ENCODE results near the gene PADI2. TPM values are rescaled to one million over a fixed set of nuclear protein-coding genes. Genes with fewer than 3 reads are reported as not detected.
A peak's percentile ranks its signal among the peaks of the same experiment; 100 is the strongest.

PADI2 gene
- 0.65 TPM for polyA plus RNA-seq (2013, experiment 1 of 2)
- 0.56 TPM for polyA plus RNA-seq (2013, experiment 2 of 2)

DNA sequence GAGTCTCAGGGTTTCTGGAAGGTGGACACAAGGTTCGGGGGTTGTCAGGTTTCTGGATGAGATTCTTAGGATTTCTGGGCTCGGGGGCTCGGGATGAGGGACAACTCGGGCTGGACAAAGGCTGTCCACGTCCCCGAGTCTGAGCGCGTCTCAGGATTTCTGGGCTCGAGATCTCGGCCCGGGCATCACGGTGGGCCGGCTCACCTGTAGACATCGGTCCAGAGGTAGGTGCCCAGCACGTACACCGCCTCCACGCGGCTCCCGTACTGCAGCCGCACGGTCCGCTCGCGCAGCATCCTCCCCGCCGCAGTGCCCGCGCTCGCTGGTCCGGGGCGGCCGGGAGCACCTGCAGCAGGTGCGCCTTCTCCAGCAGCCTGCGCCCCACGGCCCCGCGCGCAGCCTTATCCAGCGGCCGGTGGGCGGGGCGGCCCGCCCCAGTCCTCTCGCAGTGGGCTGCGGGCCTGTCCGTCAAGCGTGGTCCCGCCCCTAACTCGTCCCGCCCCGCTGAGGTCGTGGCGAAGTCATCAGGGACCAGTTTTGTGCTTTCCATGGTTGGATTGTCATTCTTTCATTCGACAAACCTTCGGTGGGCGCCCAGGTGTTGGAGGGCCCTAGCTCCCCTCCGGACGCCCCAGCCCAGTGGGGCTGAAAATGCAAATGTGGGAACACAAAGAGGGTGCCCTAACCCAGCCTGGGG, at the start of gene PADI2:
Gene PADI2 (minus strand): TSS at position 376 of the 697 bp plus-strand sequence. CDS start 80 bp downstream, at position 296.
- DNase-seq = peak; percentile 66
- H2BK120ac ChIP-seq (ENCODE audit: low read depth, low read length) = no peak within 1 kb of the TSS
- H3K4me2 ChIP-seq (ENCODE audit: low read length) = peak within 1 kb of the TSS; percentile 95
- no peak within 1 kb of the TSS for H2BK15ac ChIP-seq (replicated peaks; ENCODE audit: low read depth)
- no peak within 1 kb of the TSS for H4K5ac ChIP-seq (ENCODE audit: low read length)
- H2AK5ac ChIP-seq (ENCODE audit: low read length) = no peak within 1 kb of the TSS
- H3K4ac ChIP-seq (ENCODE audit: low read depth, low read length) = no peak within 1 kb of the TSS
- H3K9ac ChIP-seq (ENCODE audit: low read length) = peak within 1 kb of the TSS; percentile 60
- no peak within 1 kb of the TSS for H4K8ac ChIP-seq (ENCODE audit: low read depth, low read length)
- peak within 1 kb of the TSS; percentile 29 for H3K4me3 ChIP-seq (ENCODE audit: low read length)
- peaks cover 3% of the 10 kb centered on the region for H3K4me1 ChIP-seq (ENCODE audit: control insufficient read depth, low read depth, low read length)
- no peaks in the 10 kb centered on the region for H3K36me3 ChIP-seq (ENCODE audit: control insufficient read depth, insufficient read depth, low read length)
- H3K79me1 ChIP-seq (ENCODE audit: low read length) = no peaks in the 10 kb centered on the region
- H3K27me3 ChIP-seq (ENCODE audit: insufficient read depth, low read length, poor library complexity) = peaks cover 2% of the 10 kb centered on the region
- no peak within 1 kb of the TSS for H3K27ac ChIP-seq (ENCODE audit: low read depth, low read length)
- WGBS (ENCODE audit: extremely low coverage, insufficient coverage, low lambda C conversion rate) = no CpG with 5 or more reads among the region's 58 CpGs
- H2BK5ac ChIP-seq (ENCODE audit: low read length) = no peak within 1 kb of the TSS
- peak within 1 kb of the TSS; percentile 74 for H3K23ac ChIP-seq (ENCODE audit: low read length)
- H3K79me2 ChIP-seq (ENCODE audit: control insufficient read depth, insufficient read depth, low read length) = no peaks in the 10 kb centered on the region
- H3K56ac ChIP-seq (ENCODE audit: low read length) = peak within 1 kb of the TSS; percentile 73
- no peak within 1 kb of the TSS for H3K18ac ChIP-seq (ENCODE audit: low read length)

DNA sequence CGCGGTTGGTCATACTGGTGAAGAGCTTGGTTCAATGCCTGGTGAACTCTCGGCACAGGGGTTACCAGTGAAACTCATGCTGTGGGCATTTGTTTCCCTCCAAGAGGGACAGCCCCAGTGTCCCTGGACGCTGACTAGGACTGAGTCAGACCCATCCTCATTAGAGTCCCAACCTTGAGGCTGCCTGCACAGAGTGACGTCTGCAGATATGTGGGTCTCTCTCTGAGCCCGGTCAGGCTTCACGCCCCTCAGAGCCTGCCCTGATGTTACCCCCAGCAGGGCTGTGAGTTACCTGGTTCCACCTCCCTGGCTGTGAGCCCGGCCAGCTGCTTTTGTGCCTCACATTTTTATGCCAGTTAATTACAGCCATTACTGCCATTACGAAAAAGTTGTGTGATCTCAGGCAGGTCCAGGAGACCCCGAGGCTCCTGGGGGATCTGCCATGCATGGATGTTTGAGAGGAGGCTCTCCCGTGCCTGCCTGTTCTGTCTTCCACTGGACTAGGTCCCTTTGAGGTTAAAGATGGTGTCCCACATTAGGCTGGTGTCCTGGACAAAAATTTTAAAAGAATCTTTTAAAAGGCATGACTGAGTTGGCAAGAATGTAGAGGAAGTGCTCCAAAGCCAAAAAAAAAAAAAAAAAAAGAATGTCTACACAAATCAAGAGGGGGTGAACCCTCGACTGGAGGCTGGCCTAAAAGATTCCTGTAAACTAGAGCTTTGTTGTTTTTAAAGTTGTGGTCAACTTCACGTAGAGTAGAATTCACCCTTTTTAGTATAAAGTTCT, 49.0 kb upstream of the PADI2 start:
- no CpG with 5 or more reads among the region's 13 CpGs for WGBS (ENCODE audit: extremely low coverage, insufficient coverage, low lambda C conversion rate)
- no peak overlapping the region for H2BK120ac ChIP-seq (ENCODE audit: low read depth, low read length)
- H3K4ac ChIP-seq (ENCODE audit: low read depth, low read length) = no peak overlapping the region
- H3K56ac ChIP-seq (ENCODE audit: low read length) = no peak overlapping the region
- no peak overlapping the region for H3K4me3 ChIP-seq (ENCODE audit: low read length)
- no peak overlapping the region for H3K9ac ChIP-seq (ENCODE audit: low read length)
- no peaks in the 10 kb centered on the region for H3K36me3 ChIP-seq (ENCODE audit: control insufficient read depth, insufficient read depth, low read length)
- H3K79me1 ChIP-seq (ENCODE audit: low read length) = no peaks in the 10 kb centered on the region
- no peak overlapping the region for H3K23ac ChIP-seq (ENCODE audit: low read length)
- H3K4me2 ChIP-seq (ENCODE audit: low read length) = no peak overlapping the region
- no peak for DNase-seq
- no peak overlapping the region for H4K8ac ChIP-seq (ENCODE audit: low read depth, low read length)
- H4K5ac ChIP-seq (ENCODE audit: low read length) = no peak overlapping the region
- no peak overlapping the region for H3K18ac ChIP-seq (ENCODE audit: low read length)
- H2AK5ac ChIP-seq (ENCODE audit: low read length) = no peak overlapping the region
- peaks cover 3% of the 10 kb centered on the region for H3K4me1 ChIP-seq (ENCODE audit: control insufficient read depth, low read depth, low read length)
- no peak overlapping the region for H3K27ac ChIP-seq (ENCODE audit: low read depth, low read length)
- H2BK15ac ChIP-seq (replicated peaks; ENCODE audit: low read depth) = no peak overlapping the region
- H2BK5ac ChIP-seq (ENCODE audit: low read length) = no peak overlapping the region
- no peaks in the 10 kb centered on the region for H3K27me3 ChIP-seq (ENCODE audit: insufficient read depth, low read length, poor library complexity)
- H3K79me2 ChIP-seq (ENCODE audit: control insufficient read depth, insufficient read depth, low read length) = no peaks in the 10 kb centered on the region

DNA sequence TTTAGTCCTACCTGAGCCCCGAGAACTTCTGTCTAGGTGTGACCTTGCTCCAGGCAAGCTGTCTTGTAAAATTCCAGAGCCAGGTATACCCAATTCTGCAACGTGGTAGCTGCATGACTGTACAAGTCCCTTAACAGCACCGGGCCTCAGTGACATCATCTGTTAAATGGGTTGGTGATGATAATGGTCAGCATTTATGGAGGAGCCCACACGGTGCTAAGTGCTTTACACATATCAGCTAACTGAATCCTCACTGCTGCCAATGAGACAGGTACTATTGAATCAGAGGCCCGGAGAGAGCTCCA, 48.5 kb upstream of the PADI2 start:
- H3K79me2 ChIP-seq (ENCODE audit: control insufficient read depth, insufficient read depth, low read length) = no peaks in the 10 kb centered on the region
- no peak overlapping the region for H3K56ac ChIP-seq (ENCODE audit: low read length)
- no peak overlapping the region for H3K18ac ChIP-seq (ENCODE audit: low read length)
- no peak overlapping the region for H4K8ac ChIP-seq (ENCODE audit: low read depth, low read length)
- DNase-seq = no peak
- no peaks in the 10 kb centered on the region for H3K27me3 ChIP-seq (ENCODE audit: insufficient read depth, low read length, poor library complexity)
- H3K9ac ChIP-seq (ENCODE audit: low read length) = no peak overlapping the region
- no peak overlapping the region for H2AK5ac ChIP-seq (ENCODE audit: low read length)
- no peak overlapping the region for H3K4me3 ChIP-seq (ENCODE audit: low read length)
- no peak overlapping the region for H3K23ac ChIP-seq (ENCODE audit: low read length)
- H3K4ac ChIP-seq (ENCODE audit: low read depth, low read length) = no peak overlapping the region
- no peaks in the 10 kb centered on the region for H3K36me3 ChIP-seq (ENCODE audit: control insufficient read depth, insufficient read depth, low read length)
- no CpG with 5 or more reads among the region's 5 CpGs for WGBS (ENCODE audit: extremely low coverage, insufficient coverage, low lambda C conversion rate)
- no peak overlapping the region for H3K4me2 ChIP-seq (ENCODE audit: low read length)
- no peak overlapping the region for H2BK120ac ChIP-seq (ENCODE audit: low read depth, low read length)
- no peak overlapping the region for H2BK5ac ChIP-seq (ENCODE audit: low read length)
- H2BK15ac ChIP-seq (replicated peaks; ENCODE audit: low read depth) = no peak overlapping the region
- H3K79me1 ChIP-seq (ENCODE audit: low read length) = no peaks in the 10 kb centered on the region
- no peak overlapping the region for H3K27ac ChIP-seq (ENCODE audit: low read depth, low read length)
- H4K5ac ChIP-seq (ENCODE audit: low read length) = no peak overlapping the region
- peaks cover 3% of the 10 kb centered on the region for H3K4me1 ChIP-seq (ENCODE audit: control insufficient read depth, low read depth, low read length)

DNA sequence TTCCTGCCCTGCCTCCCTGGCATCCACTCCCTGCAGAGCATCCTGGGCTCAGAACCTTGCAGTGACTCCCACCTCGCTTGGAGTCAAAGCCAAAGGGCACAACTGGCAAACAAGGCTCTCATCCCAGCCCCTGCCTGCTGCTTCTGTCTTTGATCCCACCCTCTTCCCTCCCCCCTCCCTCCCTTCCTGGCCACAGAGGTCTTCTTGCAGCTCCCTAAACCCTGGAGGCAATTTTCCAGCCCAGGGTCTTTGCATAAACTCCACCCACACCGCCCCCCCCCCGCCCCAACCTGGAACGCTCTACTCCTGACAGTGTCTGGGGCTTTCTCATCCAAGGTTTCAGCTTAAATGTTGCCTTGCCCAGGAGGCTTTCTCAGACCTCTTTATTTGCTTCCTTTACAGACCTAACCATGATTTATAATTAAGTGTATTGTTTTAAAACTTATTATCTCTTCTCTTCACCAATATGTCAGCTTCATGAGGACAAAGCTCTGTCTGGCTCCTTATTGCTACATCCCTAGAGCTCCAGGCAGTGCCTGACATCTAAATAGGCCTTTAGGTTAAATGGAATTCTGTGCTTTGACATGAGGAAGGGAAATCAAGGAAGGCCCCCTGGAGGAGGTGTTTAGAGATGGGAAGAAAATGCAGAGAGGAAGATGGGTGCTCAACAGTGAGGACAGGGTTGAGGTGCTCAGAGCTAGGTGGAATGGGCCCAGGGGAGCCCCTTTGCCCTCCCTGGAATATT, 48.0 kb upstream of the PADI2 start:
- H2BK120ac ChIP-seq (ENCODE audit: low read depth, low read length) = no peak overlapping the region
- H3K27me3 ChIP-seq (ENCODE audit: insufficient read depth, low read length, poor library complexity) = no peaks in the 10 kb centered on the region
- H4K5ac ChIP-seq (ENCODE audit: low read length) = no peak overlapping the region
- no peaks in the 10 kb centered on the region for H3K79me2 ChIP-seq (ENCODE audit: control insufficient read depth, insufficient read depth, low read length)
- no peak overlapping the region for H3K4me3 ChIP-seq (ENCODE audit: low read length)
- H2AK5ac ChIP-seq (ENCODE audit: low read length) = no peak overlapping the region
- H3K4me1 ChIP-seq (ENCODE audit: control insufficient read depth, low read depth, low read length) = peaks cover 3% of the 10 kb centered on the region
- H3K79me1 ChIP-seq (ENCODE audit: low read length) = no peaks in the 10 kb centered on the region
- no peak overlapping the region for H4K8ac ChIP-seq (ENCODE audit: low read depth, low read length)
- H3K23ac ChIP-seq (ENCODE audit: low read length) = no peak overlapping the region
- H3K27ac ChIP-seq (ENCODE audit: low read depth, low read length) = no peak overlapping the region
- no peaks in the 10 kb centered on the region for H3K36me3 ChIP-seq (ENCODE audit: control insufficient read depth, insufficient read depth, low read length)
- H2BK15ac ChIP-seq (replicated peaks; ENCODE audit: low read depth) = no peak overlapping the region
- H3K56ac ChIP-seq (ENCODE audit: low read length) = no peak overlapping the region
- no peak overlapping the region for H3K4me2 ChIP-seq (ENCODE audit: low read length)
- H3K9ac ChIP-seq (ENCODE audit: low read length) = no peak overlapping the region
- DNase-seq = peak; percentile 82
- no peak overlapping the region for H3K4ac ChIP-seq (ENCODE audit: low read depth, low read length)
- no peak overlapping the region for H2BK5ac ChIP-seq (ENCODE audit: low read length)
- H3K18ac ChIP-seq (ENCODE audit: low read length) = no peak overlapping the region
- no CpG with 5 or more reads among the region's 4 CpGs for WGBS (ENCODE audit: extremely low coverage, insufficient coverage, low lambda C conversion rate)

DNA sequence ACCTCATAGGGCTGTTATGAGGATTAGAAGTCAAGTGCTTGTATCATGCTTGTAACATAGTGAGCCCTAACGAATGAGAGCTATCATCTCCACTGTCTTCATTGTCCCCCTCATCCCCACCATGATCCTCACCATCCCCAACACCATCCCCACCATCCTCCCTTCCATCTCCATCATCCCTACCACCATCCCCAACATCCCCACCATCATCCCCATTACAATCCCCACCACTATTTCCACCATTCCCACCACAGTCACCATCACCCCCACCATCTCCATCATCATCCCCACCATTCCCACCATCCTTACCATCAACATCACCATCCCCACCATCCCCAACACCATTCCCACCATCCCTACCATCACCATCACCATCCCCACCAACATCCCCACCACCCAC, 46.6 kb upstream of the PADI2 start:
- Histone ChIP-seq H3K79me2 (ENCODE audit: control insufficient read depth, insufficient read depth, low read length) (no peaks in the 10 kb centered on the region), H4K8ac (ENCODE audit: low read depth, low read length) (no peak overlapping the region), H3K36me3 (ENCODE audit: control insufficient read depth, insufficient read depth, low read length) (no peaks in the 10 kb centered on the region), H4K5ac (ENCODE audit: low read length) (no peak overlapping the region), H2BK120ac (ENCODE audit: low read depth, low read length) (no peak overlapping the region), H3K27me3 (ENCODE audit: insufficient read depth, low read length, poor library complexity) (no peaks in the 10 kb centered on the region), H3K9ac (ENCODE audit: low read length) (no peak overlapping the region), H3K4me2 (ENCODE audit: low read length) (no peak overlapping the region), H3K23ac (ENCODE audit: low read length) (no peak overlapping the region), H3K4me3 (ENCODE audit: low read length) (no peak overlapping the region), H3K4me1 (ENCODE audit: control insufficient read depth, low read depth, low read length) (peaks cover 3% of the 10 kb centered on the region), H3K27ac (ENCODE audit: low read depth, low read length) (no peak overlapping the region), H3K4ac (ENCODE audit: low read depth, low read length) (no peak overlapping the region), H3K56ac (ENCODE audit: low read length) (no peak overlapping the region), H3K79me1 (ENCODE audit: low read length) (no peaks in the 10 kb centered on the region), H2BK15ac (replicated peaks; ENCODE audit: low read depth) (no peak overlapping the region), H2AK5ac (ENCODE audit: low read length) (no peak overlapping the region), H3K18ac (ENCODE audit: low read length) (no peak overlapping the region), H2BK5ac (ENCODE audit: low read length) (no peak overlapping the region)
- DNase-seq = no peak
- WGBS (ENCODE audit: extremely low coverage, insufficient coverage, low lambda C conversion rate) = no CpG with 5 or more reads among the region's 1 CpG

All from mesendoderm (in vitro differentiated cells).